HepG2 (cell line): ENCODE results near the gene OCSTAMP. TPM values are rescaled to one million over a fixed set of nuclear protein-coding genes. Genes with fewer than 3 reads are reported as not detected.

ENCODE experiments used
- AGO1 ChIP-seq: fragments of 200-400 bp; formaldehyde crosslinking; IDR thresholded peaks from 2 replicates; pipeline ENCODE4 v1.6.1; 2017; ENCODE audit warnings: mild to moderate bottlenecking, low read depth, low read length, moderate library complexity; ENCODE audit not compliant: poor library complexity, severe bottlenecking
- DPF2 ChIP-seq: sonication (generic); formaldehyde crosslinking; IDR thresholded peaks from 2 replicates; pipeline ENCODE4 v1.4.0; 2020; ENCODE audit warnings: mild to moderate bottlenecking, low read depth, missing genetic modification reagents, borderline replicate concordance
- KDM3A ChIP-seq: IDR thresholded peaks from 2 replicates; pipeline ENCODE4 v1.6.1; 2018; ENCODE audit warnings: low read depth, missing compliant biosample characterization
- KLF9 ChIP-seq: IDR thresholded peaks from 2 replicates; pipeline ENCODE4 v1.6.1; 2016; ENCODE audit warnings: low read depth
- NFKBIZ ChIP-seq: IDR thresholded peaks from 2 replicates; pipeline ENCODE4 v1.6.1; 2018; ENCODE audit warnings: missing genetic modification reagents, missing compliant biosample characterization
- SNRNP70 ChIP-seq: fragments of 200-400 bp; formaldehyde crosslinking; IDR thresholded peaks from 2 replicates; pipeline ENCODE4 v1.6.1; 2017; ENCODE audit warnings: mild to moderate bottlenecking, low read depth, low read length, moderate library complexity
- SP5 ChIP-seq: IDR thresholded peaks from 2 replicates; pipeline ENCODE4 v1.6.1; 2016; ENCODE audit warnings: low read depth, borderline replicate concordance
- SRSF9 ChIP-seq: fragments of 200-400 bp; formaldehyde crosslinking; IDR thresholded peaks from 2 replicates; pipeline ENCODE4 v1.6.1; 2018; ENCODE audit warnings: borderline replicate concordance, mild to moderate bottlenecking, low read depth, low read length; ENCODE audit not compliant: insufficient read depth, poor library complexity, severe bottlenecking
- THYN1 ChIP-seq: sonication (generic); formaldehyde crosslinking; IDR thresholded peaks from 2 replicates; pipeline ENCODE4 v1.8.1; 2023; ENCODE audit warnings: low read depth, mild to moderate bottlenecking, moderate library complexity, missing genetic modification reagents, borderline replicate concordance
- ZC3H4 ChIP-seq: sonication (generic); formaldehyde crosslinking; IDR thresholded peaks from 2 replicates; pipeline ENCODE4 v1.4.0; 2020; ENCODE audit warnings: missing genetic modification reagents, borderline replicate concordance
- ZNF251 ChIP-seq: sonication (generic); formaldehyde crosslinking; IDR thresholded peaks from 2 replicates; pipeline ENCODE4 v1.9.0; 2021; ENCODE audit warnings: mild to moderate bottlenecking, missing genetic modification reagents
- ZNF367 ChIP-seq: sonication (generic); formaldehyde crosslinking; IDR thresholded peaks from 2 replicates; pipeline ENCODE4 v1.4.0; 2020; ENCODE audit warnings: missing genetic modification reagents, borderline replicate concordance
- ZNF720 ChIP-seq: sonication (generic); formaldehyde crosslinking; IDR thresholded peaks from 2 replicates; pipeline ENCODE4 v1.4.0; 2020; ENCODE audit warnings: missing genetic modification reagents
- ZSCAN25 ChIP-seq: sonication (generic); formaldehyde crosslinking; IDR thresholded peaks from 2 replicates; pipeline ENCODE4 v1.8.0; 2022; ENCODE audit warnings: mild to moderate bottlenecking, missing genetic modification reagents
- polyA plus RNA-seq, 8 experiments: library from polyadenylated mRNA; depleted of rRNA in 3 of 8; stranded (reverse) in 7 of 8; unstranded in 1 of 8; fragments of >200 nt; fragmentation: Illumina TruSeq in 4 of 8; extraction: Trizol in 4 of 8; gene quantifications; 2 replicates each; pipeline versions ENCODE4 v1.2.1 to v1.2.3, GENCODE V29; 2011 to 2016; ENCODE audit warnings: low read depth in 4 of 8, missing spikeins in 1 of 8, mixed read lengths in 1 of 8; ENCODE audit not compliant: insufficient read depth in 1 of 8
- total RNA-seq, 5 experiments: library from RNA; depleted of rRNA; stranded (reverse); fragments of >200 nt; fragmentation: Illumina TruSeq; extraction: Trizol; gene quantifications; 2 replicates each; pipeline ENCODE4 v1.2.3, GENCODE V29; 2016; ENCODE audit warnings: low read depth in 1 of 5
- TF ChIP-seq, protein P1 (sequence below): sonication (generic); formaldehyde crosslinking; IDR thresholded peaks from 2 replicates; pipeline ENCODE4 v1.5.0; 2020; ENCODE audit warnings: mild to moderate bottlenecking, missing genetic modification reagents, moderate library complexity
- TF ChIP-seq, protein P2 (sequence below): sonication (generic); formaldehyde crosslinking; IDR thresholded peaks from 2 replicates; pipeline ENCODE4 v1.4.0; 2020; ENCODE audit warnings: mild to moderate bottlenecking, missing genetic modification reagents
- TF ChIP-seq, protein P3 (sequence below): sonication (generic); formaldehyde crosslinking; IDR thresholded peaks from 2 replicates; pipeline ENCODE4 v1.4.0; 2020; ENCODE audit warnings: mild to moderate bottlenecking, missing genetic modification reagents
- TF ChIP-seq, protein P4 (sequence below): sonication (generic); formaldehyde crosslinking; IDR thresholded peaks from 2 replicates; pipeline ENCODE4 v1.5.0; 2020; ENCODE audit warnings: missing genetic modification reagents, mild to moderate bottlenecking, borderline replicate concordance
- TF ChIP-seq, protein P5 (sequence below): sonication (generic); formaldehyde crosslinking; IDR thresholded peaks from 2 replicates; pipeline ENCODE4 v1.5.0; 2020; ENCODE audit warnings: mild to moderate bottlenecking, missing genetic modification reagents

Gene OCSTAMP
- total and polyA plus RNA-seq, 2 of the 13 experiments (the other 11 are each of a cell fraction or from before 2014, with no cell fraction given): not detected

DNA sequence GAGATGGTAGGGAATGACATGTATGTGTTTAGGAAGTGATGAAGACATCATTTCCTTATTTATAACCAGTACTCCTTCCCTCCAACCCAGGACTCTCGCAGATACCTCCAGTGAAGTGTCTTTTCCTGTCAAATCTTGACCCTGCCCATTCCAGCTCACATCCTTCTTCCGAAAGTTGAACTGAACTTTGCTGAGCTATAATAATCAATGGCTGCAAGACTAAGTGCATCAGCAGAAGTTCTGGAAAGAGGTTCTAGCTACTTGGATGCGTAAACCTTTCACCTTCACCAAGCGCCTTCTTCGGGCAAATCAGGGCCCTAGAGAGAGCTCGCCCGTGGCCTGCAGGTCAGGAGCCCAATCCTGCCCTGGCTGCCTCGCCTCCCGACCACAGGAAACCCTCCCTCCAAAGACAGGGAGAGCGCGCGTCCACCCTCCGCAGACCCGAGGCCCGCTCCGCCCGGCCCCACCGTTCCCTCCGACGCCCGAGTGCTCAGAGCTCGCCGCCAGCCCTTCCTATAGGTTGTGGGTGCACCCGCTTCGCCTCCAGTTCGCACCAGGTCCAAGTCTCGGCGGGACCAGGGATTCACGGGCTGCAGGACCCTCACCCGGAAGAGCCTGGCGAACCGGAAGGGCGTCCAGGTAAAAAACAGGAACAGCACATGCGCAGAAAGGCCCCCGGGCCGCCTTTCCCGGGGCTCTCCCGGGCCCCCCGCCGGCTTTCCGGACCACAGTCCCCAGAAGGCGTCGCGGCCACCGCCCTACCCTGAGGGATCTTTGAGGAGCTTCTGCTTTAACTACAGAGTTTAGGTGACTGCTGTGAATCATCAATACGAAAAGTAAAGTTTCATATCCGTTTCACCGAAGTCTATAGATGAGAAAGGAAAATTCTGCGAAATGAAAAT is 37.3 kb downstream of the OCSTAMP start, which contains the start of gene ZNF334 (continued):
- TF ChIP-seq AGO1: no peak
- peak; percentile 36; the same call in 1 of the 2 replicates for TF ChIP-seq KDM3A
- TF ChIP-seq, protein P1, sequence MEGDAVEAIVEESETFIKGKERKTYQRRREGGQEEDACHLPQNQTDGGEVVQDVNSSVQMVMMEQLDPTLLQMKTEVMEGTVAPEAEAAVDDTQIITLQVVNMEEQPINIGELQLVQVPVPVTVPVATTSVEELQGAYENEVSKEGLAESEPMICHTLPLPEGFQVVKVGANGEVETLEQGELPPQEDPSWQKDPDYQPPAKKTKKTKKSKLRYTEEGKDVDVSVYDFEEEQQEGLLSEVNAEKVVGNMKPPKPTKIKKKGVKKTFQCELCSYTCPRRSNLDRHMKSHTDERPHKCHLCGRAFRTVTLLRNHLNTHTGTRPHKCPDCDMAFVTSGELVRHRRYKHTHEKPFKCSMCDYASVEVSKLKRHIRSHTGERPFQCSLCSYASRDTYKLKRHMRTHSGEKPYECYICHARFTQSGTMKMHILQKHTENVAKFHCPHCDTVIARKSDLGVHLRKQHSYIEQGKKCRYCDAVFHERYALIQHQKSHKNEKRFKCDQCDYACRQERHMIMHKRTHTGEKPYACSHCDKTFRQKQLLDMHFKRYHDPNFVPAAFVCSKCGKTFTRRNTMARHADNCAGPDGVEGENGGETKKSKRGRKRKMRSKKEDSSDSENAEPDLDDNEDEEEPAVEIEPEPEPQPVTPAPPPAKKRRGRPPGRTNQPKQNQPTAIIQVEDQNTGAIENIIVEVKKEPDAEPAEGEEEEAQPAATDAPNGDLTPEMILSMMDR (CRISPR knock-in tag): no peak
- TF ChIP-seq, protein P2, sequence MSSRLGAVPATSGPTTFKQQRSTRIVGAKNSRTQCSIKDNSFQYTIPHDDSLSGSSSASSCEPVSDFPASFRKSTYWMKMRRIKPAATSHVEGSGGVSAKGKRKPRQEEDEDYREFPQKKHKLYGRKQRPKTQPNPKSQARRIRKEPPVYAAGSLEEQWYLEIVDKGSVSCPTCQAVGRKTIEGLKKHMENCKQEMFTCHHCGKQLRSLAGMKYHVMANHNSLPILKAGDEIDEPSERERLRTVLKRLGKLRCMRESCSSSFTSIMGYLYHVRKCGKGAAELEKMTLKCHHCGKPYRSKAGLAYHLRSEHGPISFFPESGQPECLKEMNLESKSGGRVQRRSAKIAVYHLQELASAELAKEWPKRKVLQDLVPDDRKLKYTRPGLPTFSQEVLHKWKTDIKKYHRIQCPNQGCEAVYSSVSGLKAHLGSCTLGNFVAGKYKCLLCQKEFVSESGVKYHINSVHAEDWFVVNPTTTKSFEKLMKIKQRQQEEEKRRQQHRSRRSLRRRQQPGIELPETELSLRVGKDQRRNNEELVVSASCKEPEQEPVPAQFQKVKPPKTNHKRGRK (CRISPR knock-in tag): no peak
- no peak for TF ChIP-seq NFKBIZ (CRISPR knock-in tag)
- TF ChIP-seq, protein P3, sequence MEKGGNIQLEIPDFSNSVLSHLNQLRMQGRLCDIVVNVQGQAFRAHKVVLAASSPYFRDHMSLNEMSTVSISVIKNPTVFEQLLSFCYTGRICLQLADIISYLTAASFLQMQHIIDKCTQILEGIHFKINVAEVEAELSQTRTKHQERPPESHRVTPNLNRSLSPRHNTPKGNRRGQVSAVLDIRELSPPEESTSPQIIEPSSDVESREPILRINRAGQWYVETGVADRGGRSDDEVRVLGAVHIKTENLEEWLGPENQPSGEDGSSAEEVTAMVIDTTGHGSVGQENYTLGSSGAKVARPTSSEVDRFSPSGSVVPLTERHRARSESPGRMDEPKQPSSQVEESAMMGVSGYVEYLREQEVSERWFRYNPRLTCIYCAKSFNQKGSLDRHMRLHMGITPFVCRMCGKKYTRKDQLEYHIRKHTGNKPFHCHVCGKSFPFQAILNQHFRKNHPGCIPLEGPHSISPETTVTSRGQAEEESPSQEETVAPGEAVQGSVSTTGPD (CRISPR knock-in tag): no peak
- no peak for TF ChIP-seq ZC3H4 (CRISPR knock-in tag)
- no peak for TF ChIP-seq SP5 (CRISPR knock-in tag)
- TF ChIP-seq ZNF720 (CRISPR knock-in tag): no peak
- no peak for TF ChIP-seq KLF9 (CRISPR knock-in tag)
- peak; percentile 29; the same call in 1 of the 2 replicates for TF ChIP-seq ZSCAN25 (CRISPR knock-in tag)
- TF ChIP-seq SRSF9: no peak
- no peak for TF ChIP-seq ZNF251 (CRISPR knock-in tag)
- TF ChIP-seq ZNF367 (CRISPR knock-in tag): 0 out of 2 replicates have a peak, but pooled peaks have one; percentile 47
- TF ChIP-seq DPF2: no peak
- TF ChIP-seq THYN1 (CRISPR knock-in tag): no peak
- TF ChIP-seq, protein P4, sequence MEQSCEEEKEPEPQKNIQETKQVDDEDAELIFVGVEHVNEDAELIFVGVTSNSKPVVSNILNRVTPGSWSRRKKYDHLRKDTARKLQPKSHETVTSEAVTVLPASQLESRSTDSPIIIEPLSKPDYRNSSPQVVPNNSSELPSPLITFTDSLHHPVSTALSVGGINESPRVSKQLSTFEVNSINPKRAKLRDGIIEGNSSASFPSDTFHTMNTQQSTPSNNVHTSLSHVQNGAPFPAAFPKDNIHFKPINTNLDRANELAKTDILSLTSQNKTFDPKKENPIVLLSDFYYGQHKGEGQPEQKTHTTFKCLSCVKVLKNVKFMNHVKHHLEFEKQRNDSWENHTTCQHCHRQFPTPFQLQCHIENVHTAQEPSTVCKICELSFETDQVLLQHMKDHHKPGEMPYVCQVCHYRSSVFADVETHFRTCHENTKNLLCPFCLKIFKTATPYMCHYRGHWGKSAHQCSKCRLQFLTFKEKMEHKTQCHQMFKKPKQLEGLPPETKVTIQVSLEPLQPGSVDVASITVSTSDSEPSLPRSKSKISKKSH (CRISPR knock-in tag): no peak
- TF ChIP-seq SNRNP70: no peak
- TF ChIP-seq, protein P5, sequence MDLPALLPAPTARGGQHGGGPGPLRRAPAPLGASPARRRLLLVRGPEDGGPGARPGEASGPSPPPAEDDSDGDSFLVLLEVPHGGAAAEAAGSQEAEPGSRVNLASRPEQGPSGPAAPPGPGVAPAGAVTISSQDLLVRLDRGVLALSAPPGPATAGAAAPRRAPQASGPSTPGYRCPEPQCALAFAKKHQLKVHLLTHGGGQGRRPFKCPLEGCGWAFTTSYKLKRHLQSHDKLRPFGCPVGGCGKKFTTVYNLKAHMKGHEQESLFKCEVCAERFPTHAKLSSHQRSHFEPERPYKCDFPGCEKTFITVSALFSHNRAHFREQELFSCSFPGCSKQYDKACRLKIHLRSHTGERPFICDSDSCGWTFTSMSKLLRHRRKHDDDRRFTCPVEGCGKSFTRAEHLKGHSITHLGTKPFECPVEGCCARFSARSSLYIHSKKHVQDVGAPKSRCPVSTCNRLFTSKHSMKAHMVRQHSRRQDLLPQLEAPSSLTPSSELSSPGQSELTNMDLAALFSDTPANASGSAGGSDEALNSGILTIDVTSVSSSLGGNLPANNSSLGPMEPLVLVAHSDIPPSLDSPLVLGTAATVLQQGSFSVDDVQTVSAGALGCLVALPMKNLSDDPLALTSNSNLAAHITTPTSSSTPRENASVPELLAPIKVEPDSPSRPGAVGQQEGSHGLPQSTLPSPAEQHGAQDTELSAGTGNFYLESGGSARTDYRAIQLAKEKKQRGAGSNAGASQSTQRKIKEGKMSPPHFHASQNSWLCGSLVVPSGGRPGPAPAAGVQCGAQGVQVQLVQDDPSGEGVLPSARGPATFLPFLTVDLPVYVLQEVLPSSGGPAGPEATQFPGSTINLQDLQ (CRISPR knock-in tag): no peak
